GM18519 (cell line): Measurements from ENCODE around the gene GSC.
"Not testable (repeated sequence)": the region's sequence is repeated elsewhere in the genome, so short reads cannot be mapped to it uniquely, and the experiment has no call there.

Source experiments
- ATAC-seq: cut with Tn5 transposase; IDR thresholded peaks from one replicate; pipeline ENCODE4 v1.9.1; 2021; ENCODE audit warnings: mild to moderate bottlenecking, moderate library complexity; ENCODE audit not compliant: unreplicated experiment, low FRiP score

The GSC gene

DNA sequence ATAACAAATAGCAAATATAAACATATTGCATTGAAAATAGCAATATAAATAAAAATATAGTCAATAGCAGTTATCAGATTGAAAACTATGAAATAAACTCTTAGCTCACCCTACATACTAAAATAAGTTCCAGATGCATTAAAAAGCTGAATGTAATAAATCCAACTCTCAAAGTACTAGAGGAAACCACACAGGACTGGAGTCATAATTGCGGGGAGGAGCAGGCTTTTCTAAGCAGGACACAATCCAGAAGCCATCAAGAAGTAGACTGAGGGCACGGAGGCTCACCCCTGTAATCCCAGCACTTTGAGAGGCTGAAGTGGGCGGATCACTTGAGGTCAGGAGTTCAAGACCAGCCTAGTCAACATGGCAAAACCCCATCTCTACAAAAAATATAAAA lies 22.2 kb downstream of the GSC start:
- ATAC-seq, result no peak

DNA sequence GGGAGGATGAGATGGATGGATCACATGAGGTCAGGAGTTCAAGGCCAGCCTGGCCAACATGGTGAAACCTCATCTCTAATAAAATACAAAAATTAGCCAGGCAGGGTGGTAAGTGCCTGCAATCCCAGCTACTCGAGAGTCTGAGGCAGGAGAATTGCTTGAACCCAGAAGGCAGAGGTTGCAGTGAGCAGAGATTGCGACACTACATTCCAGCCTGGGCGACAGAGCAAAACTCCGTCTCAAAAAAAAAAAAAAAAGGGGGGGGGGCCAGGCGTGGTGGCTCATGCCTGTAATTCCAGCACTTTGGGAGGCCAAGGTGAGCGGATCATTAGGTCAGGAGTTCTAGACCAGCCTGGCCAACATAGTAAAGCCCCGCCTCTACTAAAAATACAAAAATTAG lies 22.8 kb downstream of the GSC start:
- ATAC-seq, result not testable (repeated sequence)

DNA sequence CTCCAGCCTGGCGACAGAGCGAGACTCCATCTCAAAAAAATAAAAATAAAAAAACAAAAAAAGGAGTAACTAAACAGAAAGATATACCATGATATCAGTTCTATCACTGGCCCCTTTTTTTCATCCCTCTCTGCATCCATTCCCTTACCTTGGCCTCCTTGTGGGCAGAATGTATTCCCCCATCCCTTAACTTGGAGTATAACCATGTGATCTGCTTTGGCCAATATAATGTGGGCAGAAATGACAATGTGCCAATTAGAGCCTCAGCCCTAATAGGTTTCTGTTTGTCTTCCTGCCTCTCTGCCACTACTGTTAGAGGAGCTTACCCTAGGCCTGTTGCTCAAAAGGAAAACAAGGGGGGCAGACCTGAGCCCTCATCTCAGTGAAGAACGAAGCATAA lies 23.8 kb downstream of the GSC start:
- ATAC-seq, result no peak

DNA sequence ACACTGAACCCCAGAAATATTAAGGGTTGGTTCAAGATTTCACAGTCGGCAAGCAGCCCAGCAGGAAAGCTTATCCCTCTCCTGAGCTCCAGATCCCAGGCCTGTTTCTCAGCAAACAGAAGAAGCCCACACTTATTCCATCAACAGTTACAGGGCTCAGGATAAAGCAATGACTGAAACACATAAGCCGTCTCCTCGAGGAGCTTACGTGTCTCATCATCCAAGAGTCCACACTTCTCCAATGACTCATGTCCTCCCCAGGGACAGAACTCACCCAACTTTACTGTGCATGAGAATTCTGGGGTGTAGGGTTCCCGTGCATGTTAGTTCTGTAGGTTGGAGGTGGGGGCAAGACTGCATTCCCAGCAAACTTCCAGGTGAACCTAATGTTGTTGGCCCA lies 31.2 kb downstream of the GSC start:
- no peak for ATAC-seq

DNA sequence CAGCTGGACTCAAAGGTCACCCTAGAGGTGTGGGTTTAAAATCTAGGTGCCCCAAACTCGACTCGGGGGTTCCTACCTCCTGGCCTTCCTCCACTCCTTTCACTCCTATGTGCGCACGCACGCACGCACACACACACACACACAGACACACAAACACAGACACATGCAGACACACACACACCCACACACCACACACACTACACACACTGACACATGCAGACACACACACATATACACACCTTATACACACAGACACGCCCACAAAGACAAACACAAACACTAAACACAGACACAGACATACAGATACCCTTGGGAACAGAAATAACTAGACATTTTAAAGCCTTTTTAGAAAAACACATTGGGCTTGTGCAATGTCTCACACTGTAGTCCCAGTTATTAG lies 31.8 kb downstream of the GSC start:
- no peak for ATAC-seq

DNA sequence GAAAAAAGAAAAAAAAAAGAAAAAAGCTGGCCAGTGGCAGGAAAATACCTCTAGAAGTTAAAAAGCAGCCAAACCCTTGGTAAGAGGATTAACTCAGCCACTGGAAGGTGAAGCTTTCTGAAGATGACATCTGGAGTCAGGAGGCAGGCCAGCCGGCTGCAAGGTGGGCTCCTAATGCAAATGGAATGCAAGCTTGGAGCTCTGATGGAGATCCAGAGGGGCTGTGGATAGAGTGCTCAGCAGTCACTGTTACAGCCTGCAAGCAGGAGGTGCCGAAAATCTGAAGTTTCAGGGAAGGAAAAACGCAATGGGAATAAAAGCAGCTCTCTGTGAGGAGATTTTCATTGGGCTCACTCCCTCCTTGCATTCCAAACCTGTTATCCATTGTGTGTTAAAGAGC lies 41.0 kb downstream of the GSC start:
- ATAC-seq, result no peak

DNA sequence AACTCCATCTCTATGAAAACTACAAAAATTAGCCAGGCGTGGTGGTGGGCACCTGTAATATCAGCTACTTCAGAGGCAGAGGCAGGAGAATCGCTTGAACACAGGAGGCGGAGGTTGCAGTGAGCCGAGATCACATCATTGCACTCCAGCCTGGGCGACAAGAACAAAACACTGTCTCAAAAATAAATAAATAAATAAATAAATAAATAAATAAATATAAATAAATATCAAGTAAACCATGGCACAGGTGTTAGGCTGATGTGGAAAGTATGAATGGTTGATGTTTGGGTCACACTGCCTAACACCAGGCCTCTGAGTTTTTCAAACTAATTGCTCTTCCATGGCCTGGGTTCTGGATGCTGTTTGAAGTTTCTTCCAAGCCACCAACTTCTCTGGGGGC lies 41.5 kb downstream of the GSC start:
- ATAC-seq, result not testable (repeated sequence)

DNA sequence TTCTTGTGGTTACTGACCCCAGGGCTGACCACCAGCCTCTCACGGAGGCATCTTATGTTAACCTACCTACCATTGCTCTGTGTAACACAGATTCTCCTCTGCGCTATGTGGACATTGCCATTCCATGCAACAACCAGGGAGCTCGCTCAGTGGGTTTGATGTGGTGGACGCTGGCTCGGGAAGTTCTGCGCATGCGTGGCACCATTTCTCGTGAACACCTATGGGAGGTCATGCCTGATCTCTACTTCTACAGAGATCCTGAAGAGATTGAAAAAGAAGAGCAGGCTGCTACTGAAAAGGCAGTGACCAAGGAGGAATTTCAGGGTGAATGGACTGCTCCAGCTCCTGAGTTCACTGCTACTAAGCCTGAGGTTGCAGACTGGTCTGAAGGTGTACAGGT lies 43.3 kb downstream of the GSC start:
- ATAC-seq, result not testable (repeated sequence)

DNA sequence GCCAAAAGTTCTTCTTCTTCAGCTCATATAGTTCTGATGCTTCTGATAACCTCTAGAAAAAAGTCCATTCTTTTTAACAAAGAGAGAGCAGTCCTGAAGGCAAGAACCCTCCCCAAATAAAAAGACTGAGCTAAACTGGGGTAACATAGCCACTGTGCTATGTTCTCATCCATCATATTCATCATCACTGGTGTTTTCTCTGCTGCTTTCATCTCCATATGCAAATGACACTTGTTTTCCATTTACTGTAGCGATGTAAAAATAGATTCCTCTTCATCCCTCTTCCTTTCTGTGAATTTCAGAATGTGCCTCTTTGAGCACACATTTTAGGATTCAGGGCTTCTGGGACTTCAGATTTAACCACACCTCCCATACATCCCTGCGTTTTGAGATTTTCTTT lies 44.9 kb downstream of the GSC start:
- ATAC-seq, result no peak

DNA sequence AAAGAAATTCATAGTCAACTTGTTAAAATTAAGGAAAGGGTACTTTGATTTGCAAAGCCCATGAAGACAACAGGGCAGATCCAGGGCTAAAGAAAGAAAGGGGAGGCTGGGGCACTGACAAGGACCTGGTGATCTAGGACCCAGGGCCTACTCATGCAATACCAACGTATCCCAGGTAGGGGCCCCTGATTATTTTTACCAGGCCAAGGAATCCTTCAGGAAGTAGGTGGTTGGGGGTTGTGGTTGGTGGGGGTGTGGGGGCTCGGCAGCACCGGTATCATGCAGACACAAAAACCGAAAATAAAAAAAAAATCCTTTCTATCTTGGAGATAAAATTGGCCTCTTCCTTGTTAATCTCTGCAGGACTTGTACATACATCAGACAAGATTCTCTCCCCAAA lies 47.5 kb downstream of the GSC start:
- ATAC-seq, result no peak
